ENCODE measurements around the gene A1BG. TPM values are rescaled to one million over a fixed set of nuclear protein-coding genes. Genes with fewer than 3 reads are reported as not detected.

The A1BG gene
- total and polyA plus RNA-seq, 10 donors, result 10.8 to 76.5 (median 34.6) TPM

DNA sequence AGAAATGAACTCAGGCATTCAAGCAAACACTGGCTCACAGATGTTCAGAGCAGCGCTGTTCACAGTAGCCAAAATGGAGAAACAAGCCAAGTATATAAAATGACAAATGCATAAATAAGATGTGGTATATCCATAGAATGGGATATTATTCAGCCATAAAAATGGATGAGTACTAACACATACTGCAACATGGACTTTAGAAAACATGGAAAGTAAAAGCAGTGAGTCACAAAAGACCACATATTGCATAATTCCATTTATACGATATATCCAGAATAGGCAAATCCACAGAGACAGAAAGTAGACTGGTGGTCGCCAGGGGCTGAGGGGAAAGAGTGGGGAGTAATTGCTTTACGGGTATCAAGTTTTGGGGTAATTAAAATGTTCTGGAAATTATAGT, 20.9 kb upstream of the A1BG start:
- H3K4me1 ChIP-seq, result peaks cover under 1 to 7% (median 3%) of the 10 kb centered on the region in 6 donors
- no peak for DNase-seq
- WGBS, 5 donors, result 73 to 88% (median 75%) methylated on average over 4 of the region's 4 CpGs

GRCh38 chr19:58372311-58373133, 19.2 kb upstream of the A1BG start:
- TF ChIP-seq, protein P1, sequence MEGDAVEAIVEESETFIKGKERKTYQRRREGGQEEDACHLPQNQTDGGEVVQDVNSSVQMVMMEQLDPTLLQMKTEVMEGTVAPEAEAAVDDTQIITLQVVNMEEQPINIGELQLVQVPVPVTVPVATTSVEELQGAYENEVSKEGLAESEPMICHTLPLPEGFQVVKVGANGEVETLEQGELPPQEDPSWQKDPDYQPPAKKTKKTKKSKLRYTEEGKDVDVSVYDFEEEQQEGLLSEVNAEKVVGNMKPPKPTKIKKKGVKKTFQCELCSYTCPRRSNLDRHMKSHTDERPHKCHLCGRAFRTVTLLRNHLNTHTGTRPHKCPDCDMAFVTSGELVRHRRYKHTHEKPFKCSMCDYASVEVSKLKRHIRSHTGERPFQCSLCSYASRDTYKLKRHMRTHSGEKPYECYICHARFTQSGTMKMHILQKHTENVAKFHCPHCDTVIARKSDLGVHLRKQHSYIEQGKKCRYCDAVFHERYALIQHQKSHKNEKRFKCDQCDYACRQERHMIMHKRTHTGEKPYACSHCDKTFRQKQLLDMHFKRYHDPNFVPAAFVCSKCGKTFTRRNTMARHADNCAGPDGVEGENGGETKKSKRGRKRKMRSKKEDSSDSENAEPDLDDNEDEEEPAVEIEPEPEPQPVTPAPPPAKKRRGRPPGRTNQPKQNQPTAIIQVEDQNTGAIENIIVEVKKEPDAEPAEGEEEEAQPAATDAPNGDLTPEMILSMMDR (IDR thresholded peaks at IDR 0.05 in 8 of 11, conservative IDR thresholded peaks at IDR 0.05 in 3 of 11), result no peak
- TF ChIP-seq POLR2A (IDR thresholded peaks at IDR 0.05), result no peak
- no peak for TF ChIP-seq POLR2AphosphoS5 (IDR thresholded peaks at IDR 0.05)
- Histone ChIP-seq H3K27ac (no peak overlapping the region), H3K9me3 (no peaks in the 10 kb centered on the region), H3K36me3 (peaks cover 0 to 17% (median 0%) of the 10 kb centered on the region in 6 donors), H3K4me1 (no peaks in the 10 kb centered on the region), H3K4me3 (no peak overlapping the region), H3K27me3 (replicated peaks in 1 of 7) (no peaks in the 10 kb centered on the region)
- intact Hi-C loops (cut with DNase I; ENCODE audit: low total_unique reads), result no loop called here
- DNase-seq, result peak; percentile 52
- 73 to 82% (median 78%) methylated on average over 15 of the region's 15 CpGs for WGBS, 5 donors

More for the DNA sequence above, 20.9 kb upstream of the A1BG start:
- Histone ChIP-seq H3K36me3 (peaks cover 0 to 1% (median 0%) of the 10 kb centered on the region in 6 donors), H3K4me3 (no peak overlapping the region), H3K9me3 (no peaks in the 10 kb centered on the region), H3K27me3 (replicated peaks in 1 of 7) (no peaks in the 10 kb centered on the region), H3K27ac (no peak overlapping the region)
- intact Hi-C loops (cut with DNase I; ENCODE audit: low total_unique reads), result no loop called here
- TF ChIP-seq, protein P1 (IDR thresholded peaks at IDR 0.05 in 8 of 11, conservative IDR thresholded peaks at IDR 0.05 in 3 of 11), result no peak
- TF ChIP-seq POLR2A (IDR thresholded peaks at IDR 0.05), result no peak
- no peak for TF ChIP-seq POLR2AphosphoS5 (IDR thresholded peaks at IDR 0.05)

GRCh38 chr19:58368561-58369360, 15.5 kb upstream of the A1BG start:
- 90 to 97% (median 93%) methylated on average over 26 to 68 of the region's 68 CpGs for WGBS, 5 donors
- Histone ChIP-seq H3K27ac (no peak overlapping the region), H3K4me3 (no peak overlapping the region), H3K9me3 (no peaks in the 10 kb centered on the region), H3K4me1 (peaks cover 0 to 11% (median 7%) of the 10 kb centered on the region in 6 donors), H3K27me3 (replicated peaks in 1 of 7) (no peaks in the 10 kb centered on the region), H3K36me3 (peaks cover 0 to 18% (median 0%) of the 10 kb centered on the region in 6 donors)
- intact Hi-C loops (cut with DNase I; ENCODE audit: low total_unique reads), result no loop called here
- DNase-seq, result peak; percentile 67
- TF ChIP-seq, protein P1 (IDR thresholded peaks at IDR 0.05 in 8 of 11, conservative IDR thresholded peaks at IDR 0.05 in 3 of 11), result no peak
- TF ChIP-seq POLR2A (IDR thresholded peaks at IDR 0.05) (no peak), POLR2AphosphoS5 (IDR thresholded peaks at IDR 0.05) (no peak)

Data from spleen (tissue), 11 donors.